HG03469 (cell line): ENCODE data around the gene MED22.
"Not testable (repeated sequence)": the region's sequence is repeated elsewhere in the genome, so short reads cannot be mapped to it uniquely, and the experiment has no call there.

Source experiments
- ATAC-seq: cut with Tn5 transposase; IDR thresholded peaks from one replicate; pipeline ENCODE4 v1.9.1; 2021; ENCODE audit warnings: mild to moderate bottlenecking, moderate library complexity, moderate number of reproducible peaks; ENCODE audit not compliant: unreplicated experiment

Gene MED22

DNA sequence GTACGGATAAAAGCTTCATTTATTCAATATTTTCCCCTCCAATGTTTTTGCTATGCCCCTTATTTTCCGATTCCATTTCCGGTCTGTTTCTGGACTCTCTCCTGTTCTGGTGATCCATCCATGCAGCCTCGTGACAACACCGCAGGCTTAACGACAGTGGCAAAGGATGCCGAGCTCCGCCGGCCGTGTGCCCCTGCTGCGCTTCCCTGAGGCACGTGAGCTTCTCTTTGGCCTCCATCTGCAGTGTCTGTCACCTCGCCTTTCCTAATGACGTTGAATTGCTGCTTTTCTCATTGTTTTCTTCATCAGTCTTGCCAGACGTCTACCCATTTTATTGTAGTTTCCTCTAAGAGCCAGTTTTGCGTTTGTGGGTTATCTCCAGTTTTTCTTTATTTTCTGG is 40.6 kb downstream of the MED22 start:
- no peak for ATAC-seq

DNA sequence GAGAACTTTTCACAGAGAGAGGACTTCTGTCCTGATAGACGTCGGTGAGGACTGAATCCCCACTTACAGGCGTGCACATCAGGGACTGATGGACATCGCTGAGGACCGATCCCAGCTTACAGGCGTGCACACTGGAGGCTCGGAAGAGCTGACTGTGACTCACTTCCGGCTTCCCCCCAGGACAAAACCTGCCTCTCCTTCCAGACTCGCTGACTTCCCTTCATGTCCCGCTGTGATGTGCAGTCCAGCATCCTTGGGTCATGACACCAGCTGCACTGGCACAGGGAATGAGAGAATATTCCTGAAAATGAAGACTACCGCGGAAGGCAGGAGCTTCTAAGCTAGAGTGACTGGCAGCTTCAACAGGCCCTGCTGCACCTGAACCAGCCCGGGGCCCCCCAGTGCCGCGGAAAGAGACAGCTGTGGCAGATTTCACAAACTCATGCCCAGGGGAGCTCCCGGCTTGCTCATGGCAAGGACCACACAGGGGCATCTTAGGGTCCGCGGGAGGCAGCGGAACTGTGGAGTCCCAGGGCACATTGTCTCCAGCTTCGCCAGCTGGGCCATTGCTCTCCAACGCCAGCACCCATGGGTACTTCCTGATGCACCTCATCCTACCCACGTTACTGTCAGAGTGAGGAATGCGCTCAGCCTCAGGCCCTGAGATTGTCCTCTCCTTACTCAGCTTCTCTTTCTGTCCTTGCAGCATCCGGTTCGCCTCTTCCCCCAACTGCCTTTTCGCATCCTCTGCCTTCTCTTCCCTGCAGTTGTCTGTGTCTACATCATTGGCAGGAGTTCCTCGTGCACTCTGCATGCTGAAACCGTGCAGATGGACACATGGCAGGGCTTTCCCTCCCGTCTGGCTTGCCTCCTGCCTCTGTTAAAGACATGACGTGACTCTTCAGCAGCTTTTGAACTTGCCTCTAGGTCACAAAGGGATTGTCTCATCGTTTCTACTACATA is 41.4 kb downstream of the MED22 start:
- ATAC-seq: no peak

DNA sequence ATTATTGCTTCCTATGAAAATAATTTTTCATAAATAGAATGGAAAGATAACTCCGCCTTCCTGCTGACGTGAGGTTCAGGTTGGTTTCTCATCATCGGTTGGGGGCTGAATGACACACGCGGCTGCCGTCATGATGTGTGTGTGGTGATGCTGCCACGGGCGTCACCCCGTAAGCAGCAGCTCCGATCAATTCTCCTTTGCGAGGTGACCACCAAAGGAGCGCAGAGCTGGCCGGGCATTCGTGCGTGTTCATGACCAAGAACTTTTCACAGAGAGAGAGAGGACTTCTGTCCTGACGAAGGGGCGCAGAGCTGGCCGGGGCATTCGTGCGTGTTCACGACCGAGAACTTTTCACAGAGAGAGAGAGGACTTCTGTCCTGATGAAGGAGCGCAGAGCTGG is 42.2 kb downstream of the MED22 start:
- ATAC-seq: no peak

DNA sequence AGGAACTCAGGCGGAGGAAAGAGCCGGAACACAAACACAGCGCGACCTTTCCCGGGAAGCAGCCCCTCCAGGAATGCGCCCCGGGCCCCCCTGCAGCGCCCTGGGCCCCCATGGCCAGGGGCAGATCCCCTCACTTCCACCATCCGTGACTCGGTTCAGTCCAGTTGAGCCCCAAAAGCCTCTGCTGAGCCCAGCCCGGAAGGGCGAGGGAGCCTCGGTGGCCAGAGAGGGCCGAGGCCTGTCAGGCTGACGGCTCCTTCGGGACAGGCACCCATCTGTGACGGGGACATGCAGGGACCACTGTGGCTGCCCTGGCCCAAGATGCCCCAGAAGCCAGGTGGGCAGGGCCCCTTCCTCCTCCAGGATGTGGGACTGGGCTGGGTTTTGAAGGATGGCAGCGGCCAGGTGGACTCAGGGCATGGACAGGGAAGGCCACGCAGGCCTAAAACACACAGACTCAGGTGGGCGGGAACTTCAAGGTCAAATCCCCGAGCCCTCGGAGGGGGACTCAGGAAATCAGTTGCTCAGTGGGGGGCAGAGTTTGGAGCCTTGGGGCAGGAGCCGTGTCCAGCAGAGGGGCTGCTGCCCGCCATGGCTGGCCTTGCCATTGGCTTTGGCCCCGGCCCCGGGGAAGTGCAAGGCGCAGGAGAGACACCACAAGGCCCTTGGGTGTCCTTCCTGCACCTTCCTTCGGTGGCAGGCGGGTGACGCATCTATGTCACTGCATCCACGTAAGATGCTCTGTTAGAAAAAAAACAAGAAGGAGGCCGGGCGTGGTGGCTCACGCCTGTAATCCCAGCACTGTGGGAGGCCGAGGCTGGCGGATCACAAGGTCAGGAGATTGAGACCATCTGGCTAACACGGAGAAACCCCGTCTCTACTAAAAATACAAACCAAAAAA is 43.2 kb downstream of the MED22 start:
- ATAC-seq: no peak

DNA sequence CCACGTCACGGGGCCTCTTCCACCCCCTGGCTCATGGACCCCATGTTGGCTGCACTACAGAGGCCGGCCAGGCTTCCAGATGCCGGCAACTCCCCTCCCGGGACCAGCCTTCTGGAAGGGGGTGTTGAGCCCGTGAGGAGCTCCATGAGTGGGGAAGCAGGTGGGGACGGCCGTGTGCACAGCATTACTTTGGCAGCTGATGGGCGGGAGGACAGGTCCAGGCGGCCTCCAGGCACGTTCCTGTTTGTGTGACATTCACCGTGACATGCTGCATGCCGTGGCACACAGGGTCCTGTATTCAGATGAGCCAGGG is 43.8 kb downstream of the MED22 start:
- no peak for ATAC-seq

DNA sequence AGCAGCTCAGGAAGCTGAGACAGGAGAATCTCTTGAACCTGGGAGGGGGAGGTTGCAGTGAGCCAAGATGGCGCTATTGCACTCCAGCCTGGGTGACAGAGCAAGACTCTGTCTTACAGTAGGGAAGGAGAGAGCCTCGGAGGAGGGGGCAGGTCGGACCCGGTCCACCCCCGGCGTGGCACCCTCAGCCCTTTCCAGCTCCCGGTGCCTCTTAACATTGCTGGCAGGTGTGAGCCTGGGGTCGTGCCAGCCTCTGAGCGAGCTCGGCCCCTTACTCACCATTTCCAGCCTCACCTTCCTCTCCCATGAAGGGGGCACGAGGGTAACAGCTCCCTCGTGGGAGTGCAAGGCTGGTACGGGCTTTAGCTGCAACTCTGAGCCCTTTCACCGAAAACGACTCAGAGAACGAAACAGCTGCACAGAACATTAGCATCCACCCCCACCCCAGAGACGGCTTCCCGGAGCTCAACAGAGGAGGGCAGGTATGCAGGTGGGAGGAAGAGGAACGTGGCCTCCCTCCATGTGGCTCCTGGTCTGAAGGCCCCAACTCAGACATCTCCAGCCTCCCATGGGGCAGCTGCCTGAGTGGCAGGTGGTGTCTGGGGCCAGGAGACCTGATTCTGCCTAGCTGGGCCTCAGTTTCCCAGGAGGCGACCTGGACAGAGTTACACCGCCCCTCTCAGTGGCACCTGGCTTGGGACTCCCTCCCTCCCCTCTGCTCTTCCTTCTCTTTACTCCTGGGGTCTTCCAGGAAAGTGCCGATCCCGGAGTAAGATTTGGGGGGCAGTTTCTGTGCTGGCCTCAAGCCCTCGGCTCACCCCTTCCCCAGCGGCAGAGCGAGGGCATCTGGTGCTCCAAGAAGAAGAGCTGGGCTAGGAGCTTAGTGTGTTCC is 44.4 kb downstream of the MED22 start:
- ATAC-seq: no peak

DNA sequence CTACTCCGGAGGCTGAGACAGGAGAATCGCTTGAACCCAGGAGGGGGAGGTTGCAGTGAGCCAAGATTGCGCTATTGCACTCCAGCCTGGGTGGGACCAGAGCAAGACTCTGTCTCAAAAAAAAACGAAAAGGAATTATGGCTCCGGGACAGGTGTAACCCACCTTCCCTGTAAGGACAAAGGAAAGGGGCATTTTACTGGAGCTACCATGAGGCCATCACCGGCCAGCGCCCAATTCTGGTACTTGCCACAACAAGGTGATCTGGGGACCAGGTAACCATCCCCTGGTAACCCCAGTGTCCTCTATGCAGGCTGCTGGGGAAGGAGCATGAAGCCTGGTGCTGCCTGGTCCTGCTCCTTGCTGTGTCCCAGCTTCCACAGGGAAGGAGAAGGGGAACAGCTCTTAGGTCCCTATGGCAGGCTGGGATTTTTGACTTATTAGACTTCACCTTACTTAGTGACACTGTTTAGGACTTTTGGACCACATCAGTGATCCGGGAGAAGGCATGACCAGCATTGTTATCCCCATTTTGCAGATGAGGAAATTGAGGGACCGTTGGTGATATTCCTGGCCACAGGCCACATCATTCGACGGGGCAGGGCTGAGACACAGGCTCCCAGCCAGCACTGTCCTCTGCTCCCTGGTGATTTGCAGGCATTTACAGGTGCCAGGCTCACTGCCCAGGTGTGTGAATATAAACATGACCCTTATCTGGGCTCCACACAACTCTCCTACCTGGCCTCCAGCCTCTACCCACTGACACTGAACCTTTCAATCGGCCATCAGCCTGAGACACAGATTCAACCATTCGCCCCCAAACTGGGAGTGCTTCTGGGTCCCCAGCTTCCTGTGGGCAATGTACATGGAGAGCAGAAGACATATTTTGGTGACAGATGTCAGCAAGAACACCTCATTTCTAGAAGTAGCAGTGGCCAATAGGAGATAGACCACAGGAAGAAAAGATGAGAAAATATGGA is 46.4 kb downstream of the MED22 start:
- no peak for ATAC-seq

DNA sequence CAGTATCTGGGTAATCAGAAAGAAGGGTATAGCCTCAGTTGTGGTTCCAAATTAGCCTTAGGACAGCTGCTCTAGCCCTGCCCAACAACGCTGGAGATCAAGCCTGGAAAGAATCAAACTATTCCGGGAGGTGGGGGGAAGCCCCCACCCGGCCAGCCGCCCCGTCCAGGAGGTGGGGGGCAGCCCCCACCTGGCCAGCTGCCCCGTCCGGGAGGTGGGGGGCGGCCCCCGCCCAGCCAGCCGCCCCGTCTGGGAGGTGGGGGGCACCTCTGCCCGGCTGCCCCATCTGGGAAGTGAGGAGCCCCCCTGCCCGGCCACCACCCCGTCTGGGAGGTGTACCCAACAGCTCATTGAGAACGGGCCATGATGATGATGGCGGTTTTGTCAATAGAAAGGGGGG is 47.9 kb downstream of the MED22 start:
- not testable (repeated sequence) for ATAC-seq

DNA sequence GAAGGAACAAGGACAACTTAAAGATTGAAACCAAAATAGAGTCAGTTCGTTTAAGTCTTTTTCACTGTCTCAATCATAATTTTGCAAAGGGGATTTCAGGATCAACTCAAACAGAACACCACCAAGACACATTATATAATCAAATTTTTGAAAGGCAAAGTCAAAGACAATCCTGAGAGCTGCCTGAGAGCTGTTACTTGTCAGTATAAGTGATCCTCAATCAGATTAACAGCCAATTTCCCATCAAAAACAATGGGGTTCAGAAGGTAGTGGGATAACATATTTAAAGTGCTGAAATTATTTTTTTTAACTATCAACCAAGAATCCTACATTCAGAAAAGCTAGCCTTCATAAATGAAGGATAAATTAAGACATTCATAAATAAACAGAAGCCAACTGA is 53.7 kb downstream of the MED22 start:
- ATAC-seq: no peak

DNA sequence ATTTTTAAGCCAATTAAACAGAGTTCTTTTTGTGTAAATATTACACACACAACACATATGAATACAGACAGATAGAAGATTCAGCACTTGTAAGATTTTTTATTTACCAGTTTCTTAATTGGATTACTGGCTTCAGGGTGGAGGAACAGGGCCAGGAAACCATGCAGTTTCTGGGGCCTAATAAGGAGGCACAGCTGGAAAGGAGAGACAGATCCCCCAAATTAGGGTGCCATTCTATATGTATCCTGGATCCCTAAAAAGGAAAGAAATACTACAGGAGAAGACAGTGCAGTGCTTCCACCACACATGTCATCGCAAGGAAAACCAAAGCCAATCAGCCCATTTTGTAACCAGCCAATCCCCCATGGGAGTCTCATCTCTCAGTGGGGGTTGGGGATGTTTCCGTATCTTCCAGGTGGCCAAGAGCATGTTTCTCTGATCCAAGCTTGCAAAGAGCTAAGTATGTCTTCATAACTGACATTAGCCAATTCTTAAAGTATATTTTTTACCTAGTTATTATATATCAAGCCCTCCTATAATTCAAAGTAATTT is 57.1 kb downstream of the MED22 start:
- ATAC-seq: no peak
